HCT116 (cell line): ENCODE measurements around the gene BAG1. TPM values are rescaled to one million over a fixed set of nuclear protein-coding genes. Genes with fewer than 3 reads are reported as not detected.

ENCODE experiments used
- ATAC-seq: fragments of 200-7000 bp; cut with Tn5 transposase; 2 replicates; pipeline ENCODE4 v1.9.1; 2020; ENCODE audit warnings: mild to moderate bottlenecking, moderate library complexity
- BruUV-seq: library from RNA; stranded (reverse); fragments of 400-500 nt; replicated peaks from 2 replicates; lab custom pipeline; 2021; lab: Mats Ljungman, UMichigan
- CTCF ChIA-PET: fragments of 300-600 bp; sonication (Branson Sonifier 250); formaldehyde crosslinking; loops from one replicate; lab custom pipeline; 2021; ENCODE audit warnings: antibody characterized with exemption; lab: Charles Lee
- POLR2A ChIA-PET: fragments of 300-600, 350-600 bp; sonication (Branson Sonifier 250); formaldehyde crosslinking; loops from one replicate; lab custom pipeline; 2021; ENCODE audit warnings: antibody characterized with exemption; lab: Charles Lee
- RAD21 ChIA-PET, 2 experiments: fragments of 300-600 bp; sonication (Branson Sonifier 250); formaldehyde crosslinking; loops; one replicate each; lab custom pipeline; 2023; ENCODE audit warnings: low total read pairs in 2 of 2; ENCODE audit not compliant: uncharacterized antibody in 2 of 2, unreplicated experiment in 2 of 2, low non-redundant PET in 1 of 2; lab: Charles Lee
- DNase-seq: peaks from one replicate; pipeline ENCODE4 v3.0.0-alpha.2; 2010; ENCODE audit warnings: low read depth, low spot score
- H2AFZ ChIP-seq: fragments of 200-600 bp; shearing (Covaris generic), sonication (generic); 2 replicates; pipeline ENCODE4 v1.6.1; 2017; ENCODE audit warnings: low read depth, mixed run types, mixed read lengths, antibody characterized with exemption, low read length; ENCODE audit not compliant: poor library complexity, severe bottlenecking
- H3K27ac ChIP-seq: 2 replicates; pipeline ENCODE4 v1.5.1; 2012; ENCODE audit warnings: low read depth, low read length
- H3K27me3 ChIP-seq: fragments of 200-600 bp; sonication (generic); 2 replicates; pipeline ENCODE4 v1.6.1; 2016; ENCODE audit warnings: mixed run types, low read length, mixed read lengths; ENCODE audit not compliant: insufficient read depth
- H3K36me3 ChIP-seq, 2 experiments: fragments of 200-500 bp in 1 of 2; fragments of 200-600 bp in 1 of 2; sonication (Bioruptor generic) in 1 of 2; sonication (generic) in 1 of 2; 2 replicates each; pipeline versions ENCODE4 v1.5.1 to v1.6.1; 2014 to 2016; ENCODE audit warnings: low read length in 2 of 2, inconsistent platforms in 1 of 2, mixed read lengths in 1 of 2, mixed run types in 1 of 2; ENCODE audit not compliant: insufficient read depth in 2 of 2, control insufficient read depth in 1 of 2
- H3K4me1 ChIP-seq, 2 experiments: fragments of 200-600 bp in 1 of 2; sonication (generic) in 1 of 2; 2 replicates each; pipeline versions ENCODE4 v1.5.1 to v1.6.1; 2012 to 2017; ENCODE audit warnings: low read length in 2 of 2, inconsistent platforms in 1 of 2, mild to moderate bottlenecking in 1 of 2, mixed read lengths in 1 of 2, mixed run types in 1 of 2, moderate library complexity in 1 of 2; ENCODE audit not compliant: insufficient read depth in 2 of 2, control insufficient read depth in 1 of 2
- H3K4me2 ChIP-seq: fragments of 200-600 bp; sonication (generic); 2 replicates; pipeline ENCODE4 v1.6.1; 2017; ENCODE audit warnings: mixed run types, low read length, mixed read lengths
- H3K4me3 ChIP-seq, 2 experiments: fragments of 200-600 bp in 1 of 2; sonication (generic) in 1 of 2; replicated peaks in 1 of 2; 2 replicates each; pipeline ENCODE4 v1.5.1; 2011 to 2016; ENCODE audit warnings: low read length in 2 of 2, control low read depth in 1 of 2, low read depth in 1 of 2, mild to moderate bottlenecking in 1 of 2, mixed read lengths in 1 of 2, mixed run types in 1 of 2
- H3K79me2 ChIP-seq: fragments of 200-600 bp; sonication (generic); 2 replicates; pipeline ENCODE4 v1.6.1; 2017; ENCODE audit warnings: mild to moderate bottlenecking, mixed run types, low read length, moderate library complexity, mixed read lengths; ENCODE audit not compliant: insufficient read depth
- H3K9ac ChIP-seq: fragments of 200-600 bp; sonication (generic); 2 replicates; pipeline ENCODE4 v1.6.1; 2016; ENCODE audit warnings: low read length, mixed read lengths
- H3K9me2 ChIP-seq: fragments of 200-600 bp; sonication (generic), shearing (Covaris generic); 2 replicates; pipeline ENCODE4 v1.6.1; 2017; ENCODE audit warnings: mixed run types, mild to moderate bottlenecking, moderate library complexity; ENCODE audit not compliant: insufficient read depth
- H3K9me3 ChIP-seq, 2 experiments: fragments of 200-500 bp in 1 of 2; fragments of 200-600 bp in 1 of 2; sonication (Bioruptor generic) in 1 of 2; sonication (generic) in 1 of 2; 2 replicates each; pipeline ENCODE4 v1.6.1; 2014 to 2017; ENCODE audit warnings: low read length in 2 of 2, mixed read lengths in 2 of 2, inconsistent platforms in 1 of 2, low read depth in 1 of 2, mild to moderate bottlenecking in 1 of 2, mixed run types in 1 of 2, moderate library complexity in 1 of 2; ENCODE audit not compliant: control insufficient read depth in 1 of 2, insufficient read depth in 1 of 2
- H4K20me1 ChIP-seq: fragments of 200-600 bp; sonication (generic), shearing (Covaris generic); 2 replicates; pipeline ENCODE4 v1.6.1; 2017; ENCODE audit warnings: mixed run types, mild to moderate bottlenecking, moderate library complexity; ENCODE audit not compliant: insufficient read depth
- CBX3 ChIP-seq: IDR thresholded peaks from 2 replicates; pipeline ENCODE4 v1.6.1; 2012; ENCODE audit warnings: low read depth
- EGR1 ChIP-seq: IDR thresholded peaks from 2 replicates; pipeline ENCODE4 v1.6.1; 2012; ENCODE audit warnings: low read depth
- ELF1 ChIP-seq: IDR thresholded peaks from 2 replicates; pipeline ENCODE4 v1.6.1; 2012; ENCODE audit warnings: low read depth, borderline replicate concordance
- EZH2 ChIP-seq: fragments of 200-600 bp; sonication (generic); IDR thresholded peaks from 2 replicates; pipeline ENCODE4 v1.6.1; 2017; ENCODE audit warnings: antibody characterized with exemption, mixed run types
- MAX ChIP-seq: IDR thresholded peaks from 2 replicates; pipeline ENCODE4 v1.6.1; 2012
- POLR2AphosphoS5 ChIP-seq: IDR thresholded peaks from 2 replicates; pipeline ENCODE4 v1.6.1; 2011; ENCODE audit warnings: mild to moderate bottlenecking, low read depth, low read length, moderate library complexity
- RAD21 ChIP-seq: IDR thresholded peaks from 2 replicates; pipeline ENCODE4 v1.6.1; 2012; ENCODE audit warnings: low read depth, mild to moderate bottlenecking
- REST ChIP-seq: IDR thresholded peaks from 2 replicates; pipeline ENCODE4 v1.6.1; 2012; ENCODE audit warnings: low read depth
- SRF ChIP-seq: IDR thresholded peaks from 2 replicates; pipeline ENCODE4 v1.6.1; 2012; ENCODE audit warnings: low read depth
- YY1 ChIP-seq: IDR thresholded peaks from 2 replicates; pipeline ENCODE4 v1.6.1; 2011; ENCODE audit warnings: low read length, low read depth, moderate library complexity, mild to moderate bottlenecking; ENCODE audit not compliant: insufficient replicate concordance; ENCODE audit errors: extremely low read depth
- intact Hi-C: fragments of 100-400 bp; cut with micrococcal nuclease; formaldehyde crosslinking; loops from 2 replicates; pipeline ENCODE4 v1.10.0; 2022
- total RNA-seq: library from RNA; stranded (reverse); gene quantifications from one replicate; pipeline ENCODE4 v1.2.1, GENCODE V29; 2021; ENCODE audit not compliant: unreplicated experiment

The BAG1 gene
- total RNA-seq, 1 experiment from 2014 or later: 58.2 TPM

- no peaks in the 10 kb centered on the region for H3K9me2 ChIP-seq
- H4K20me1 ChIP-seq: no peaks in the 10 kb centered on the region
- no peak for TF ChIP-seq YY1
- no peak for TF ChIP-seq ELF1
- no peak for TF ChIP-seq RAD21
- TF ChIP-seq EGR1: no peak
- no peak for TF ChIP-seq EZH2
- TF ChIP-seq SRF: no peak
- no peak for TF ChIP-seq REST
- no peak for TF ChIP-seq MAX
- no peak for TF ChIP-seq POLR2AphosphoS5
- no peak for TF ChIP-seq CBX3
- ChIA-PET POLR2A (interaction anchor here (0.6 to 0.8 kb wide), 2 partner anchors 17 to 118 kb away, joined by 3 to 6 read pairs; partner anchors contain the start of gene NFX1), RAD21 (no interaction called here), CTCF (no interaction called here)
- ATAC-seq (no peak), DNase-seq (no peak)
- no TSS peak for BruUV-seq
- H3K27me3 ChIP-seq: no peaks in the 10 kb centered on the region
- intact Hi-C loops: no loop called here
- no peaks in the 10 kb centered on the region for H3K9me3 ChIP-seq
- no peaks in the 10 kb centered on the region for H3K4me1 ChIP-seq
- H3K9ac ChIP-seq: no peak overlapping the region
- peaks cover 44 to 59% of the 10 kb centered on the region in 2 experiments; a peak in 3 of 4 replicates for H3K36me3 ChIP-seq
- no peak overlapping the region for H3K4me3 ChIP-seq
- no peak overlapping the region for H3K4me2 ChIP-seq
- H3K27ac ChIP-seq: no peak overlapping the region
- peaks cover 4% of the 10 kb centered on the region; the same call in 1 of the 2 replicates for H3K79me2 ChIP-seq
- no peak overlapping the region for H2AFZ ChIP-seq
Observed at GRCh38 chr9:33273266-33273971, 8.9 kb upstream of the BAG1 start.
